OCI-M2 (cell line): ENCODE data around the gene FOXB1.

Experiments used
- DNase-seq: peaks from one replicate; lab custom pipeline; 2025; ENCODE audit not compliant: unreplicated experiment; lab: John Stamatoyannopoulos, UW

Gene FOXB1

GRCh38 chr15:60017538-60018520 is 13.7 kb downstream of the FOXB1 start:
- no peak for DNase-seq

GRCh38 chr15:60020736-60021135 is 16.6 kb downstream of the FOXB1 start:
- DNase-seq = no peak

GRCh38 chr15:60021589-60022378 is 17.7 kb downstream of the FOXB1 start:
- DNase-seq = no peak

GRCh38 chr15:60022379-60022741 is 18.2 kb downstream of the FOXB1 start:
- DNase-seq = no peak

GRCh38 chr15:60026555-60026954 is 22.4 kb downstream of the FOXB1 start:
- DNase-seq = no peak

- DNase-seq = no peak
These were observed 31.2 kb downstream of the FOXB1 start for GRCh38 chr15:60035344-60035743.

- DNase-seq = no peak
These were observed 35.2 kb downstream of the FOXB1 start for GRCh38 chr15:60039316-60039715.

- no peak for DNase-seq
These were observed 39.8 kb downstream of the FOXB1 start for GRCh38 chr15:60043744-60044435.

GRCh38 chr15:60044636-60045270 is 40.6 kb downstream of the FOXB1 start:
- DNase-seq = no peak

- DNase-seq = no peak
These were observed 43.6 kb downstream of the FOXB1 start for GRCh38 chr15:60047701-60048100.

- no peak for DNase-seq
These were observed 45.8 kb downstream of the FOXB1 start for GRCh38 chr15:60049948-60050347.

GRCh38 chr15:60052796-60053195 is 48.7 kb downstream of the FOXB1 start:
- DNase-seq = no peak

GRCh38 chr15:60054472-60054871 is 50.4 kb downstream of the FOXB1 start:
- DNase-seq = no peak
